Right renal pelvis (tissue), 4 donors: ENCODE results near the gene MUSK. TPM values are rescaled to one million over a fixed set of nuclear protein-coding genes. Genes with fewer than 3 reads are reported as not detected.
"Not testable (repeated sequence)": the region's sequence is repeated elsewhere in the genome, so short reads cannot be mapped to it uniquely, and the experiment has no call there.

Source experiments
- DNase-seq, 4 donors: peaks; one replicate each; pipeline ENCODE4 v3.0.0-alpha.2; 2013; ENCODE audit warnings: low read depth in 4 of 4, low spot score in 3 of 4, missing footprints in 1 of 4
- polyA plus RNA-seq, 4 donors: library from polyadenylated mRNA; unstranded; fragments of 120-200 nt; gene quantifications; one replicate each; pipeline ENCODE4 v1.2.1, GENCODE V29; 2013; ENCODE audit not compliant: insufficient read length in 4 of 4

The MUSK gene
- polyA plus RNA-seq, 4 donors = 0.05 to 0.08 TPM; not detected in 2

GRCh38 chr9:110753731-110754231 lies 85.2 kb downstream of the MUSK start:
- no peak for DNase-seq

DNA sequence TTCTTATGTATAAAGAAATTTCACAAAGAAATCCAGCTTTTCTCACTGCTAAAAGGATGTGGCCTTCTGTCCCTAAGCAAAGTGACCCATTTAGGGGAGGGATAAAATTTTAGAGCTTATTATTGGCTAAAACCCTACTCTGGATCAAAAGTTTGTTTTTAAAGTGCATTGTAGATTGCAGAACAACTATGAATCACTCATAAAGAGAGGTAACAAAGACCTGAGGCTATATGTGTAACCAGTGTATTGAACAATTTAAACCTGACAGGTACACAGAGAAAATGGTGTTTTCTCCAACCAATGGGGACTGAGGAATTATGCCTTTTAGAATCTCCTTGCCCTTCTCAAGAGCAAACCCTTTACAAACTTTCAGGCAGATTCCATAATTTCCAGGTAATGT lies 86.6 kb downstream of the MUSK start:
- no peak for DNase-seq

DNA sequence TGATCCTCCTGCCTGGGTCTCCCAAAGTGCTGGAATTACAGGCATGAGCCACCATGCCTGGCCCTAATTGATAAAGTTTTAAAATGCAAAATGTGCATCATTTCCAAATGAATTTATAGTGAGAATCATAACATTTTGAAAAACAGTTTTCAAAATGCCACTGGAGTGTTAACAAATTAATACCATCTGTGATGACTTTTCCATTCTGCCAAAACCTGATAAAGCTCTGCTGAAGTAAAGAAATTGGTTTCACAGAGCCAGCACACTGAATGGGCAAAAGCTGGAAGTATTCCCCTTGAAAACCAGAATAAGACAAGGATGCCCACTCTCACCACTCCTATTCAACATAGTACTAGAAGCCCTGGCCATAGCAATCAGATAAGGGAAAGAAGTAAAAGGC lies 89.6 kb downstream of the MUSK start:
- no peak for DNase-seq

- DNase-seq = no peak
Observed at GRCh38 chr9:110762783-110763182, 94.2 kb downstream of the MUSK start.

DNA sequence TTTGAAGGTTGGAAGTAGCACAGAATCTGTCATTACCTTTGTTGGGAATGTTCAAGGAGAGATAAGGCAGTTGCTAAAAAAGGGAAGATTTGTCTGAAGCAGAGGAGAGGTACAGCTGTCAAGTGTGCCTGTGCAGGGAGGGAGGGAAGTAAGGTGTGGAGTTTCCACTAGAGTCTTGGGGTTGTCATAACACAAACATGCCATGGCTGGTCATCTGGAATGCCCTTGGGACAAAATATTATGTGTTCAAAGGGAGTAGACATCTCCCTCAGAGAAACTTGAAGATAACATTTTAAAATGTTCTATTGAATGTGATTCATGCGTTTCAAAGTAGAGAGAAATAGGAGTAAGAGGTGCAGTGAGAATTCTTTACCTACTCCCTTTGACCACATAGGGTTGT lies 95.0 kb downstream of the MUSK start:
- no peak for DNase-seq

GRCh38 chr9:110764006-110764405 lies 95.4 kb downstream of the MUSK start:
- DNase-seq = no peak

DNA sequence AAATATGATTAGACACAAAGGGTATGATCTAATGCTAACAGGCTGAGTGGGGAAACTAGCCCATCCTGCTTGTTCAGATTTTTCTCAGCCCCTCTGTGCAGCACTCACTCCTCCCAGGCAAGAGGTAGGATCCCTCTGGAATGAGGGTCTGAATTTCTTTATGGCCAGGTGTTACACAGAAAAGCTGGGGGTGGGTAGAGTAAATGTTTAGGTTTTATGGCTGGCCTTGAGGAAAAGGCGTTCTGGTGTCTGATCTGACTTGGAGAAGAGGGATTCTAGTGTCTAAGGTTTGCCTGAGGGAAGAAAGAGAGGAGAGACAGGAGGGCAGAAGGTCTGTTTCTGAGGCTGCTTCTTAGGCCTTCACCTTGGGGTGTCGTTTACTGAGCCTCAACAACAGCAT lies 97.3 kb downstream of the MUSK start:
- no peak for DNase-seq

DNA sequence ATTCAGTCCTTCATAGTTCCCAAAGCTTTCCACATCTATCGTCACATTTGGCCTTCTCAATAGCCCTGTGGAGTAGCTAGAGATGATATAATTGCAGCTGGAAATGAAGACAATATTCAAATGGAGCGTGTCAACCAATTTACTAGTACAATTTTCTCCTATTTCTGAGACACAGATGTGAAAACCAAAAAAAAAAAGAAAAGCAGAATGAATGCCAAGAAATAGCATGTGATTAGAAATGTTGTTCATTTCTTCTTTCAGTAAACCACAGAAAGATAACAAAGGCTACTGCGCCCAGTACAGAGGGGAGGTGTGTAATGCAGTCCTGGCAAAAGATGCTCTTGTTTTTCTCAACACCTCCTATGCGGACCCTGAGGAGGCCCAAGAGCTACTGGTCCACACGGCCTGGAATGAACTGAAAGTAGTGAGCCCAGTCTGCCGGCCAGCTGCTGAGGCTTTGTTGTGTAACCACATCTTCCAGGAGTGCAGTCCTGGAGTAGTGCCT lies 99.0 kb downstream of the MUSK start:
- DNase-seq = no peak

- no peak for DNase-seq
Observed at GRCh38 chr9:110768886-110769285, 100.3 kb downstream of the MUSK start.

- no peak for DNase-seq
Observed at GRCh38 chr9:110769667-110770066, 101.1 kb downstream of the MUSK start.

DNA sequence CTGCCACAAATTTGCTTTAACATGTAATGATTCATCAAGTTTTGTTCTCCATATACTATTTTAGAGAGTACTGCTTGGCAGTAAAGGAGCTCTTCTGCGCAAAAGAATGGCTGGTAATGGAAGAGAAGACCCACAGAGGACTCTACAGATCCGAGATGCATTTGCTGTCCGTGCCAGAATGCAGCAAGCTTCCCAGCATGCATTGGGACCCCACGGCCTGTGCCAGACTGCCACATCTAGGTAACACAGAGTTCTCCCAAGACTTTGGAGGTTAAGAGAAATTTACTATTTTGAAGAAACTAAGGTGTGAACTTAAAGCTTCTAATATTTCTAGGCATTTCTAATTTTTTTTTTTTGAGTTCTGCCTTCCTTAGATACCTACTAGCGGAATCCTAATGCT lies 107.1 kb downstream of the MUSK start:
- no peak for DNase-seq

DNA sequence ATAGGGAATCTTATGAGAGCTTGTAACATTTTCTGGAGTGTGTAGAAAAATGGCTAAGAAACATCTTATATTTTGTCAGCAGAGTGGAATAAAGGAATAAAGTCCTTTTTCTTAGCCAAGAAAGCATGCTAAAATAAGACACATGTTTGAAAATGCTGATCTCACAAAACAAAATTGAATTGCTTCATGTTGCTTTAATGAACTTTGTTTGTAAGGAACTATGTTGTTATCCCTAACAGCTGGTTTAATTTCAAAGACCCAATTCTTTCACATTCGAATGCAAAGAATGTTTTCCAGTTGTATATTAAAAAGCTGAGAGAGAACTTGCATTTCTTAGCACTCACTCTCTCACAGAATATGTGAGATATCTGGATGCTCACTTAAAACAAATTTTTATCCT lies 107.6 kb downstream of the MUSK start:
- peak in 2 of 4 donors; percentile 12 to 33 for DNase-seq

DNA sequence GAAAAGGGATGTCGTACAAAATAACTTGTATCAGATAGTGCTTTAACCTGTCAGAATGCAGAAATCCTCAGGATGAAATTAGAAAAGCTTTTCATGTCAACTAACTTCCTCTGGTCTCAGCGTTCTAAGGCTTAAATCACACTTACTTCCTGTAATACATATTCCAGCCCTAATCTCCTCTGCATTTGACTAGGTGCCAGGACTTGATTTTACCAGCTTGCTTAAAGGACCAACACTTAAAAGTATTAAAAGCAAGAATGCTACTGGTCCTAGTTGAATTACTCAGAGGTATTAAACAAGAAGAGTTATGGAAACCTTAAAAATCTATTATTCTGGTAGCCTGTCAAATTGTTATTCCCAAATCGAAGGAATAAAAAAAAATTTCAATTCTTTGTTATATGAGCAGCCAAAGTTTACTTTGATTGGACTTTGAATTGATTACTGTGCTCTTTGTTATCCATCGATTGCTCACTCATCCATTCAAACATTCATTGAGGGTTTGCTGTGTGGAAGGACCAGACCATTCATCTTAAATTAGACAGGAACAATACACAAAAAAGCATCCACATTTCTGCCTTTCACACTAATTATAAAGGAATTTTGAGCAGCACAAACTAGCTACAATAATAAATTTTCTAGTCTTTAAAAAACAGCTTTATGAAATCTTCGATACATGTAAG lies 108.7 kb downstream of the MUSK start:
- DNase-seq = no peak

- DNase-seq = no peak
Observed at GRCh38 chr9:110777876-110778215, 109.3 kb downstream of the MUSK start.

GRCh38 chr9:110782701-110783100 lies 114.1 kb downstream of the MUSK start:
- no peak for DNase-seq

GRCh38 chr9:110784309-110784708 lies 115.7 kb downstream of the MUSK start:
- no peak for DNase-seq

GRCh38 chr9:110785166-110785565 lies 116.6 kb downstream of the MUSK start:
- DNase-seq = no peak

GRCh38 chr9:110788396-110788795 lies 119.8 kb downstream of the MUSK start:
- DNase-seq = not testable (repeated sequence)

DNA sequence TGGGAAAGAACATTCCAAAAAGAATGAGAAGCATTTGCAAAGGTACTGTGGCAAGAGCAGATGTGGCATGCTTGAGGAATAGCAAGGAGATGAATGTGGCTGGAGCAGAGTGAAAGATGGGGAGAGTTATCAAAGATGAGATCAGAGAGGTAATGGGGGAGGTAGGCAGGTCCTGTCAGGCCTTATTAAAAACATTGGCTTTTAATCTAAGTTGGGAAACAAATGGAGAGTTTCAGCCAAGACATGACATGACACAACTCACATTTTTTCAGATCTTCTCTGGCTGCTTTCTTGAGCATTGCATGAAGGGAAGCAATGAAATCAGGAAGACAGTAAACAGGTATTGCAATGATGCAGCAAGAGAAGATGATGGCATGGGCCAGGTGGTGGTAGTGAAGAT lies 120.3 kb downstream of the MUSK start:
- DNase-seq = no peak

GRCh38 chr9:110797611-110798010 lies 129.0 kb downstream of the MUSK start:
- DNase-seq = no peak

DNA sequence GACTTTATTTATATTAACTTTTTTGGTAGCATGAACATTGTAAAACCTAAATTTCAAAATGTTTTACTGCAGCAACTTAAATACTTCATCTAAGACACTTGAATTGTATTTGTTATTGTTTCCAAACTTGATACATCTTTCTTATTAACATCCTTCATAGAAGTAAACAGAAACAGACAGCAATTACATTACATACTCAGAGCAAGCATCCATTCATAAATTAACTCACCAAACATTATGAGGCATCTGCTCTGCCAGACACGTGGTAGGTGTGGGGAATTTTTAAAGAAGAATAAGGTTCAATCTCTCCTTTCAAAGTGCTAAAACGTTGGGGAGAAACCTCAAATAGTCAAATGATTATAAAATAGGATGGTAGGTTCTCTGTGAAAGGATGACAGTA lies 130.8 kb downstream of the MUSK start:
- no peak for DNase-seq

DNA sequence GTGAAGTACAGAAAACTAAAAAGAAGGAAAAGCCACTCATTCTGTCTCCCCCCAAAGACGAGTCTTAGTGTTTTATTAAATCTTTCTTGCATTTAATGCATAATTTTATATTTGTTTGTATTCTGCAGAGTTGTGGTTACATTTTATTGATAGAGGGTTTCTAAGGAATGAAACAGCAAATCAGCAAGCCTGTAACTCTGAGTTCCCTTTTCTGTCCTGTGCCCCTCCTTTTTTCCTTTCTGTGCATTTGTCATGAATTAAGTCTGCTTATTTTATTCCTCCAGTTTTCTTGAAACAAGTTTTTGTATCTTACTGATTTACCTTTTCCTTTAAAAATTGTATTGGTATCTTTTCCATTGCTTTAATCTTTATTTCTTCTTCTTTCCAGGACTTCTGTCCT lies 132.8 kb downstream of the MUSK start:
- no peak for DNase-seq
